ENCODE data around the gene PHF11. TPM values are rescaled to one million over a fixed set of nuclear protein-coding genes. Genes with fewer than 3 reads are reported as not detected.

Gene PHF11
- total and polyA plus RNA-seq, 2 of the 13 experiments (the other 11 are each of a cell fraction or from before 2014, with no cell fraction given), result 15.8 to 22.0 TPM

- no peak for TF ChIP-seq HNF1A (IDR thresholded peaks at IDR 0.05; ENCODE audit: low read depth)
- TF ChIP-seq HNF1A (CRISPR knock-in tag; IDR thresholded peaks at IDR 0.05; ENCODE audit: borderline replicate concordance), result no peak
- no peak; the same call in 1 of the 2 replicates for TF ChIP-seq DZIP1 (CRISPR knock-in tag; IDR thresholded peaks at IDR 0.05)
- TF ChIP-seq SMARCC2 (IDR thresholded peaks at IDR 0.05), result no peak
- no peak for TF ChIP-seq ZNF431 (CRISPR knock-in tag; IDR thresholded peaks at IDR 0.05; ENCODE audit: borderline replicate concordance, low read depth)
- TF ChIP-seq, protein P1, sequence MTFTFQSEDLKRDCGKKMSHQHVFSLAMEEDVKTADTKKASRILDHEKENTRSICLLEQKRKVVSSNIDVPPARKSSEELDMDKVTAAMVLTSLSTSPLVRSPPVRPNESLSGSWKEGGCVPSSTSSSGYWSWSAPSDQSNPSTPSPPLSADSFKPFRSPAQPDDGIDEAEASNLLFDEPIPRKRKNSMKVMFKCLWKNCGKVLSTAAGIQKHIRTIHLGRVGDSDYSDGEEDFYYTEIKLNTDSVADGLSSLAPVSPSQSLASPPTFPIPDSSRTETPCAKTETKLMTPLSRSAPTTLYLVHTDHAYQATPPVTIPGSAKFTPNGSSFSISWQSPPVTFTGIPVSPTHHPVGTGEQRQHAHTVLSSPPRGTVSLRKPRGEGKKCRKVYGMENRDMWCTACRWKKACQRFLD (CRISPR knock-in tag; IDR thresholded peaks at IDR 0.05; ENCODE audit: borderline replicate concordance), result no peak
- peak; percentile 72; the same call in 1 of the 2 replicates for TF ChIP-seq TMF1 (CRISPR knock-in tag; IDR thresholded peaks at IDR 0.05; ENCODE audit: low read depth)
- TF ChIP-seq ZBTB2 (CRISPR knock-in tag; IDR thresholded peaks at IDR 0.05; ENCODE audit: low read depth), result peak; percentile 86; the same call in 1 of the 2 replicates
- no peak for TF ChIP-seq MIER2 (CRISPR knock-in tag; IDR thresholded peaks at IDR 0.05)
- TF ChIP-seq CENPT (CRISPR knock-in tag; IDR thresholded peaks at IDR 0.05; ENCODE audit: low read depth), result no peak
- no peak for TF ChIP-seq GTF3A (CRISPR knock-in tag; conservative IDR thresholded peaks at IDR 0.05)
- no peak; the same call in 1 of the 2 replicates for TF ChIP-seq DNMT1 (CRISPR knock-in tag; IDR thresholded peaks at IDR 0.05)
- TF ChIP-seq ZNF549 (CRISPR knock-in tag; IDR thresholded peaks at IDR 0.05), result no peak
- no peak for TF ChIP-seq FOXA1 (IDR thresholded peaks at IDR 0.05)
- TF ChIP-seq FOXA1 (CRISPR knock-in tag; IDR thresholded peaks at IDR 0.05), result 0 out of 2 replicates have a peak, but pooled peaks have one; percentile 25
- no peak for TF ChIP-seq LCORL (IDR thresholded peaks at IDR 0.05)
- peak; percentile 56 for TF ChIP-seq LCORL (CRISPR knock-in tag; IDR thresholded peaks at IDR 0.05)
- TF ChIP-seq ZNF614 (CRISPR knock-in tag; IDR thresholded peaks at IDR 0.05; ENCODE audit: borderline replicate concordance), result peak; percentile 19; the same call in 1 of the 2 replicates
- TF ChIP-seq ZNF34 (CRISPR knock-in tag; IDR thresholded peaks at IDR 0.05; ENCODE audit: borderline replicate concordance), result no peak
Measured at GRCh38 chr13:49495783-49496762, at the start of gene PHF11 (continued).

Data from HepG2 (cell line).